GM18520 (cell line): ENCODE results near the gene PTGDR2.

Experiments used
- ATAC-seq: cut with Tn5 transposase; IDR thresholded peaks from one replicate; pipeline ENCODE4 v1.9.1; 2021; ENCODE audit not compliant: unreplicated experiment

Gene PTGDR2

DNA sequence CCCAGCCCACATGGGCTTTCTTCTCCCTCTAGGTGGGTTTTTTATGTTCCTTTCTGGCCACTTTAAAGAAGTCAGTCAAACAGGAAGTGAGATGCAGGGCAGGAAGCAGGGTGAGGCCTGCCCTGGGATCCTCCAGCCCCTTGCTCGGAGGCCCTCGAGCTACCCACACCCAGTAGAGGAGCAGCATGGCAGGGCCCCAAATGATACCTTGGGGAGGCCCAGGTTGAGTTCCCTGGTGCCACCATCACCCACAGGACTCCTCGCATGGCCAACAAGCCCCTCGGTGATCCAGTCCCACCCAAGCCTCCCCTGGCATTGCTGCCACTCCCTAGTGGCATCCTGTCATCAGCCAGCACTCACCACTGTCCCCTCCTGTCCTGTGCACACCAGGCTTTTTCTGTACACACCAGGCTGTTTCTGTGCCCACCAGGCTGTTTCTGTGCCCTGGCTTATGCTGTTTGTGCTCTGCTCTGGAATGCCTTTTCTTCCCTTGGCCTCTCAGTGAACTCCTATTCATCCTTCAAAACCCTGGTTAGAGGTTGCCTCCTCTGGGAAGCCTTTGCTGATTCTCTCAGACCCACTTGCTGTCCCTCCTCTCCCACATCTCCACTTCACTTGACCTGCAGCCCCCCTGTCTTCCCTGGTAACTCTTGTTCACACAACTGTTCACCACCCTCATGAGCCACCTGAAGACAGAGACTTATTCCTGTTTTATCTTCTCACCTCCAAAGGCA is 3.1 kb upstream of the PTGDR2 start:
- no peak for ATAC-seq

DNA sequence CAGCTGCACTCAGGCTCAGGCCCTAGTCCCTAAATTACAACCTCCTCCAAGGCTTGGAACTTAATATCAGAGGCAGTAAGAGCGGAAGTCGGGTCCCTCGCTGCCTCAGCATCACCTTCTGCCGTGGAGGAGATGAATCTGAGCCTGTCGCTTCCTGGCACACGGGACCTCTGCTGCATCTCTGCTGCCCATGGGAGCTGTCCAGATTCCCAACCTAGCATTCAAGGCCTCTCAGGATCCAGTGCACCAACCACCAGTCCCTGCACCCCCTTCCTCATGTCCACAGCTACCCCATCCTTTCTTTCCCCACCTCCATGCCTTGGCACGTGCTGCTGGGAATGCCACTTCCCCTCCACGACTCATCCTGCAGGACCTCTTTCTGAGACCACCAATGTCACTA is 2.5 kb upstream of the PTGDR2 start:
- ATAC-seq: no peak

DNA sequence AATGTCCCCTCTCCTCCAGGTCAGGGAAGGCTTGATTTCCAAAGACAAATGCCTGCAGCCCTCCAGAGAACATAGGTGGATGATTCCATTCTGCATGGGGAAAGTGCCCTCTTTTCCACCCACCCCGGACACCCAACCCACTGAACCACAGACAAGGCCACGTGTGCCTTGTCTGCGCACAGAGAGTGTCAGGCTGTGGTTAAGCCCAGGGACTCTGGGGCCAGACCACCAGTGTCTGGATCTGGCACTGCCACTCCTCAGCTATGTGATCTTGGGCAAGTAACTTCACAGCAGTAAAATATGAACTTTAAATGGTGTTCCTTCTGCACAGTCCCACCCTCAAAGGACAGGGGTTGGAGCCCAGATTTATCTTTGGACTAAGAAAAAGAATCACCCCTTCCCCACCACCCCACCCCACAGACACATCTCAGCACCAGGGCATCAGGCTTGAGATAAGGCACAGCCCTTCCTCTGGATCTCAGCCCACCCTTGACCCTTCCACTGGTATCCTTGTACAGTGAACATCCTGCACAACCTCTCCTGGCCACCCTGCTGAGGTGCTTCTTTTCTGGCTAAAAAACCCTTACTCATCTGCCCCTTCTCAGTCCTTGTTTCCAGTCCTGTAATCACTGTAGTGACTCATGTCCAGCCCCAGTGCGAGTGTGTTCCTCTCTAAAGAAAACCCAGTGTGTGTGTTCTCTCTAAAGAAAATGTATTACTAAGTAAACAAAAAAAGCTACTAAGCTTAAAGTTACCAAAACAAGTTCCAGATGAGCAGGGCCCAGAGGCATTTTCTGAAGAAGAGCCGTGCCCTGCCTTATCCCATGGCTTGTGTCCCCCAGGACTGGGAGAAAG is 1.9 kb upstream of the PTGDR2 start:
- no peak for ATAC-seq

DNA sequence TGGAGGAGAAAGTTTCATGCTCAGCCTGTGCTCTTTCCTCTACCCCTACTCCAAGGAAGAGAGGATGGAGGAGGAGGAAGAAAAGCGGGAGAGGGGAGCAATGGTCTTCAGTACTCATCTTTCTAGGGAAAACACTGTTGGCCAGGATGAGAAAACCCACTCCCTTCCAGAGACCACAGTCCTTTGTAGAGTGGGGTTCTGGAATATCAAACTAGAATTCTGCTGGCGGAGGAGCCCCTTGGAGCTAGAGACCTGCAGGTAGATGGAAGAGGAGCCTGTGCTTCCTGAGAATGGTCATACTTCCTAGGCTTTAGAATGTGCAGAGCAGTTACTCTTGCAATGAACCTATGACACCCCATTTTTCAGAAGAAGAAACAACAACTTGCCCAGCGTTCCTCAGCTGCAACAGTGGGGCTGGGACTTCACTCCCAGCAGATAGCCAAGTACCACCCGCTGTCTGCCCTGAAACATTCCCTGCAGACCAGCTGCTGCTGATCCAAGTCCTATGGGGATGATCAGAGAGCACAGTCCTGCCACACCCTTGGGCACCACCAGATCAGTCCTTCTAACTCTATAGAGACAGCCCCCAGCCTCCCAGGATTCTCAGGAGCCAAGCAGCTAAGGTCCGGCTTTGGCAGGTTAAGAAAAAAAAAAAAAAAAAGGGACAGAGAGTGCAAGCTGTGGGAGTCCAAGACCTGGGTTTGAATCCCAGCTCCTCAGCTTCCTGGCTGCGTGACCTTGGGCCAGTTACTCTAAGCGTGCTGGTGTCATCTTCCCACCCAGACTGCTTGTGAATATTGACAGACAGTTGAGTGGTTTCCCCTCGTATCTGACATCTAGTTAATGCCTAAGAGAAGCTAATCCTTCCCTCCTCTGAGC is 664 bp downstream of the PTGDR2 start:
- no peak for ATAC-seq

DNA sequence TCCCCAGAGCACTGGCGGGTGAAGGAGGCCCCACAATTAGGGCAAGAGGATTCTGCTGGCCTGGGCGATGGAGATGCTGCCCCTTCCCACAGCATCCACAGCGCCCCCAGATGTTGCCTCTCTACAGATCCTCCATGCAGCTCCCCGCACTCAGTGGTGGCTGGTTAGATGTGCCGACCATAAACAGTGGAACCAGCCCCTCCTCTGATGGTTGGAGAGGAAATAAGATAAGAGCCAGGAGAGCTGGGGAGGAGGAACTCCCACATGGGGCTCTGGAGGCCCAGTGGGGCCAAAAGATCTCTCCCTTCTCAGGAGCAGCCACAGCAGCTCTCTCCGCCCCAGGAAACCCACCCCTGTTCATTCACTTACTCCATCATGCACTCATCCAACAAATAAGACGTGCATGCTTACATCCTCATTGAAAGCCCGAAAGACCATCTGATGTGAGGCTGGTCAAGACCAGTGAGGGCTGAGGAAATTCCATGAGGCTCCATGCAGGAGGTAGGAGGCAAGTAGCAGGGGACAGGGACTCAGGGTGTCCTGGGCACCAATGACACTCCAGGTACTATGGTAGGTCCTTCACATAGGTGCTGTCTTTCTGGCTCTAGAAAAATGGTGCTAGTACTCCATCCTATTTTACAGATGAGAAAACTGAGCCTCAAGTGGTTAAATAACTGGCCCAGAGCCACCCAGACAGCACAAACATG is 1.5 kb downstream of the PTGDR2 start:
- ATAC-seq: no peak

DNA sequence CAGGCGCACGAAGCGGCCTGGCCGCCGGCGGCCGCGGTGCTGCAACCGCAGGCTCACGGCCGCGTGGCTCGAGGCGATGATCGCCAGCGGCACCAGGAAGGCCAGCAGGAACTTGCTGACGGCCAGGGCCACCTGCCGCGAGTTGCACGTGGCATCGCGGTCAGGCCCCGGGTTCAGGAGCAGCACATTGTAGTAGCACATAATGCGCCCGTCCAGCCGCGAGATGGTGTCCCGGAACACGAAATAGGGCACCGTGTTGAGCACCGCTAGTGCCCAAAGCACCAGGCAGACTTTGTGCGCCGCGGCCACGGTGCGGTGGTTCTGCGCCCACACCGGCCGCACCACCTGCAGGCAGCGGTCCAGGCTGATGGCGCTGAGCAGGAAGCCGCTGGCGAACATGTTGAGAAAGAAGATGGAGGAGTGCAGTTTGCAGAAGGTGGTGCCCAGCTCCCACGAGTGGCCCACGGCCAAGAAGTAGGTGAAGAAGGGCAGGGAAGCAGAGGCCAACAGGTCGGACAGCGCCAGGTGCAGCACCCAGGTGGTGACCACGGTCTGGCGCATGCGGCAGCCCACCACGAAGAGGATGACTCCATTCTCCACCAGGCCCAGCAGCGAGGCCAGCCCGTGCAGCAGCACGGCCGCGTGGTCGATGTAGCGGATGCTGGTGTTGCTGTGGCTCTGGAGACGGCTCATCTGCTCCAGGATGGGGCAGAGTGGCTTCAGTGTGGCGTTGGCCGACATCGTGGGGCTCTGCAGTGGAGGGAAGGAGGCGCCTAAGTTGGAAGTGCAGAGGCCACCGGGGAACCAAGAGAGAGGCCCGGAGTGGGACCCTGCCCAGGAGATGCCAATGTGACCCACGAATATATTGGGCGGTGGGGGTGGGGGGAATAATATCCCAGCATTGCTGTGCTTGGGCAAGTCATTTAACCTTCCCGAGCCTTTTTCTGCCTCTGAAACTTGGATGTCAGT is 2.5 kb downstream of the PTGDR2 start:
- no peak for ATAC-seq

DNA sequence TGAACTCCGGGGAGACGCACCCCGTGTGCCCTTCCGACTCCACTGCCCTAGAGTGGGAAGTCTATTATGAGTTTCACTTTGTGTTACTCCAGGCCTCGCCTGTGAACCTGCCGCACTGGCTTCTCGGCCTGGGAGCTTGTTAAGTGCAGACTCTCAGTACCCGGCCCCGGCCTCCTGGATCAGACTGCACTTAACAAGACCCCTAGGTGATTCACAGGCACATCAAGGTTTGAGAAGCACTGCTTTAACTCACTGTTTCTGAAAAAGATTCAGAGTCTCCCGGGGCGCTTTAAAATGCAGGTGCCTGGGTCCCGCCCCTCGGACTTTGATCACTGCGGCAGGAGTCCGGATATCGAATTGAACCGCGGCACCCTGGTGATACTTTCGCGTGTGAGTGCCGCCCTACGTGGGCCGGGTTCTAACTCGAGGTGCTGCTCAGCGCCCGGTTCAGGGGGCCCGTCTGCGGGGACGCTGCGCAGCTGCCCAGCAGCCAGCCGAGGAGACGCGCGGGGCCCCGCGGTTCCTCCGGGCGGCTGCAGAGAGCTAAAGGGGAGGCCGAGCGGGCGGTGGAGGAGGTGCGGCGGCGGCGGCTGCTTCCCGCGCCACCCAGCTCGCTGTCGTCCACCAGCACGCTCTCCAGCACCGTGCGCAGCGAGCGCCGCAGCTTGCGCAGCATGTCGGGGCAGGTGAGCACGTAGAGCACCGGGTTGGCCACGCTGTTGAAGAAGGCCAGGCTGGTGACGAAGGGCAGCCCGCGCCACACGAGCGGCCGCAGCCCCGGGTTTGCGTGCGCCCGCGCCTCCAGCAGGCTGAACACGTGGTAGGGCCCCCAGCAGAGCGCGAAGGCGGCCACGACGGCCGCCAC is 3.4 kb downstream of the PTGDR2 start:
- ATAC-seq: no peak

DNA sequence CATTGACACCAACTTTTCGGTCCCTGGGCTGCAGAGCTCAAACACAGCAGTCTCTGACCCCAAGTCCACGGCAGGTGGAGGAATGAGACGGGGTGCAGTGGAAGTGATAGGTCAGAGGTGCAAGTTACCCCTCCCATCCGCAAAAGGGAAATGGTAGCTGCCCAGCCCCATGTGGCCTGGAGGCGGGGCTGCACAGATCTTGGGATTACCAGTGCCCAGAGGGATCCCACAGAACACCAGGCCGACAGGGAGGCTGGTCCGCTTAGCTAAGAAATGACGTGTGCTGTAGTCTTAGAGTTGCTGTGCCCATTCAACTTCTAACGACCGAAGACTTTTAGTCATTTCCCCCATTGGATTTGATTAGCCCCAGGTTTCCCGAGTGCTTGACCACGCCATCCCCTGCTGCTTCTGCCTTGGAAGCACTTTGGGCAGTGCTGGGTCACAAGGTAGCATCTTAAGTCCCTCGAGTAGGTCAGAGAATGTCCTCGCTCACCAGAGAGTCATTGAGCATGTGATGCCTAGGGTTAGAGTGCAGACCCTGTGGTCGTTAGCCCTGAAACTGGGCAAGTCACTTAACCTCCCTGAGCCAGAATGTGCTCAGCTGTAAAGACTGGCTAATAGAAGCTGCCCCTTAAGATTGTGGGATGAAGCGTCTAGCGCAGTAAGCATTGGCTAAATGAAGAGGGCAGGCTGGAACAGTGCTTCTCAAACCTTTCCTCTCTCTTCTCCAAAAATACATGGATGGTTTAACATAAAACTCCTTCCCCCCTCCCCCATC is 4.2 kb downstream of the PTGDR2 start:
- ATAC-seq: no peak

DNA sequence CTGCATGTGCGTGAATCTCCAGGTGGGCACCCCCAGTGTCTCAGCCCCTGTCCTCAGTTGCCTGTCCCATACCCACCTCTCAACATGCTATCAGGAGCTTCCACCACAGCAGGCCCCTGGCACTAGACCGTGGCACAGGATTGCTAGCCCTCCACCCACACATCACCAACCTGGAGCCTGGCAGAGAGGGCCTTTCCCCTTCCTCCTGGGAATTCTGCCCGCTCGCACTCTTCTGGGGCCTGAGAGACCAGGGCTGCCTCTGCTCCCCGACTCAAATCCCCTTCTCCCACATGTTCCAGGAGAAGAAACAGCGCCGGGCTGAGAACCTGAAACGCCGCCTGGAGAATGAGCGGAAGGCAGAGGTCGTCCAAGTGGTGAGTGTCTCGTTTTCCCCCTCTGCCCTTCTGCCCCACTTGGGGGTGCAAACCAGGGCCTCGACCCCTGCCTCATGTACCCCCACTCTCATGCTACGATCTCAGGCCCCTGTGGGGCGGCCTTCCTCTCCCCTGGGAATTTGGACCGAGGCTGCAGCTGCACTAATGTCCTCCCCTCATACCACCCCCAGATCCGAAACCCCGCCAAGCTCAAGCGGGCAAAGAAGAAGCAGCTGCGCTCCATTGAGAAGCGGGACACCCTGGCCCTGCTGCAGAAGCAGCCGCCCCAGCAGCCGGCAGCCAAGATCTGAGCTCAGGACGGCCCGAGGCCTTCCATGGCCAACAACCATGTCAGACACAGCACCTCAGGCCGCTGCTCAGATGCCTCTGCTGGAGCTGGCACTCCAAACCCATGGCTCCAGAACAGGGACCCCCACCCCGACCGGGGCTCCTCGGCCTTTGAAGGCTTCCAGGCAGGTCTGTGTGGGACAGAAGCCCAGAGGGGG is 5.9 kb downstream of the PTGDR2 start:
- ATAC-seq: no peak

DNA sequence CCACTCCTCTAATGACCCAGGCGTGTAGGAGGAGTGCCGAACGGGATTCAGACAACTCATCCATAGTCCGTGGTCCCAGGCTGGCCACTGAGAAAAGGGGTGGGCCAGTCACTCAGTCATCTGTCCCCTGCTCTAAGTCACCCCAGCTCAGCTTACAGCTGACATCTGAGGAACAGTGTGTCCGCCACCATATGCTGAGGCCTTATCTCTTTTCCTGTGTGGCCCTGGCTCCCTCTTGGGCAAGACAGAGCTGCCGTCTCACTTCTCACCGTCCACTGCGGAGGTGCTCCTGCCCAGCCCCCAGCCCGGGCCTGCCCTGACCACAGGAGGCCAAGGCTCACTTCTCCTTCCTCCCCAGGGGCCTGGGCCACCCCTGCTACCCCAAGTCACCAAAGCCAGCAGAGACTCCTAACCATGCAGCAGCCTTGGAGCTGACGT is 7.0 kb downstream of the PTGDR2 start:
- no peak for ATAC-seq

DNA sequence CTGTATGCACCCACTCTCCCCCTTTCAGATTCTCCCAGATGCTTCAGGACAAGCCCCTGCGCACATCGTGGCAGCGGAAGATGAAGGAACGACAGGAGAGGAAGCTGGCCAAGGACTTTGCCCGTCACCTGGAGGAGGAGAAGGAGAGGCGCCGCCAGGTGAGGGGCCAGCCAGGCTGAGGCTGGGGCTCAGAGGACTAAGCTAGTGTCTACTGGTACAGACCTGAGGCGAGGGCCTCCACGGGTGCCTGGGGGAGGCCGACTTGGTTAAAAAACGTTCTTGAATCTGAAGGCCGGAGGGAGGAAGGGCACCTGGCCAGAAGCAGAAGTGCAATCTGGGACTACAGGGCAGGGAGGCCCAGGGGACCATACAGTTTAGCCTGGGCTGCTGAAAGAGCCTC is 7.9 kb downstream of the PTGDR2 start:
- ATAC-seq: no peak

DNA sequence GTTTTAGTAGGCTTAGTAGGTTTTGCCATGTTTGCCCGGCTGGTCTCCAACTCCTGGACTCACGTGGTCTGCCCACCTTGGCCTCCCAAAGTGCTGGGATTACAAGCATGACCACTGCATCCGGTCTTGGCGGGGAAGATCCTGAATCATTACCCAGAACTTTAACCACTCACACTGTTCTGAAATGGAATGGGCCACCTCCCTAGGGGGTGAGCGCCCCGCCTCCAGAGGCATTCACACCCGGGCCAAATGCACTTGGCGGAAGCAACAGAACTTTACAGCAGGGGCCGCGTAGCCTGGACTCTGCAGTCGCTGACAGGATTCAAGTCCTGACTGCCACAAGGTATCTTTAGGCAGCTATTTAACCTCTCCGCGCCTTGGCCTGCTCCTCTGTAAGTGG is 8.5 kb downstream of the PTGDR2 start:
- no peak for ATAC-seq

DNA sequence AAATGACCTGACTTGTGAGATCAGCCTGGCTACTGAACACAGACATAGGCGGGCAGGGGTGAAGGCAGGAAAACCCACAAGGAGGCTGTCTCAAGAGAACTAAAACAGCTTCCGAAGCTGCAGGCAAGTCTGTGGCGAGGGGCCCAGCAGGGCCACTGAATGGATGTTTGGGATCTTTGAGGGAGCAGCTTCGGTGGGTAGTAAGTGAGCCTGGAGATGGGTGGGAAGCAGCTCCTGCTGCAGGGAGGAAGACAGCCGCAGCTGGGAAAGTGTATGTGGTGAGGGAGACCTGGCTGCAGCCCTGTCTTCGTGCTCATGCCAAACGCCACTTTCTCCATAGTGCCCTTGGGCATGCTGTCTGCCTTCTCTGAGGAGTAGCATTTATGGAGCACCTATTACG is 10.4 kb downstream of the PTGDR2 start:
- ATAC-seq: no peak

DNA sequence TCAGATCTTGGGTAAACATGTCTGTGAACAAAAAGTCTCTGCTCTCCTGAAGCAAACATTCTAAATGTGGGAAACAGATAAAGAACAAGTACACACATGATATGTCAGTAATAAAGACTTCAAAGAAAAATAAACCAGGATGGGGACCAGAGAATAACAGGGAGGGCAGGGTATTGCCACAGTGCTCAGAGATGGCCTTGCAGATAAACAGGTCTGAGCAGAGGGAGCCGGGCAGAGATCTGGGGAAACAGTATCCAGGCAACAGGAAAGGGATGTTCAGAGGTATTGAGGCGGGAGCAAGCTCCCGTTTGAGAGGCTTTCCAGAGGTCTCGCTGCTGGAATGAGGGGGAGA is 10.9 kb downstream of the PTGDR2 start:
- ATAC-seq: no peak

DNA sequence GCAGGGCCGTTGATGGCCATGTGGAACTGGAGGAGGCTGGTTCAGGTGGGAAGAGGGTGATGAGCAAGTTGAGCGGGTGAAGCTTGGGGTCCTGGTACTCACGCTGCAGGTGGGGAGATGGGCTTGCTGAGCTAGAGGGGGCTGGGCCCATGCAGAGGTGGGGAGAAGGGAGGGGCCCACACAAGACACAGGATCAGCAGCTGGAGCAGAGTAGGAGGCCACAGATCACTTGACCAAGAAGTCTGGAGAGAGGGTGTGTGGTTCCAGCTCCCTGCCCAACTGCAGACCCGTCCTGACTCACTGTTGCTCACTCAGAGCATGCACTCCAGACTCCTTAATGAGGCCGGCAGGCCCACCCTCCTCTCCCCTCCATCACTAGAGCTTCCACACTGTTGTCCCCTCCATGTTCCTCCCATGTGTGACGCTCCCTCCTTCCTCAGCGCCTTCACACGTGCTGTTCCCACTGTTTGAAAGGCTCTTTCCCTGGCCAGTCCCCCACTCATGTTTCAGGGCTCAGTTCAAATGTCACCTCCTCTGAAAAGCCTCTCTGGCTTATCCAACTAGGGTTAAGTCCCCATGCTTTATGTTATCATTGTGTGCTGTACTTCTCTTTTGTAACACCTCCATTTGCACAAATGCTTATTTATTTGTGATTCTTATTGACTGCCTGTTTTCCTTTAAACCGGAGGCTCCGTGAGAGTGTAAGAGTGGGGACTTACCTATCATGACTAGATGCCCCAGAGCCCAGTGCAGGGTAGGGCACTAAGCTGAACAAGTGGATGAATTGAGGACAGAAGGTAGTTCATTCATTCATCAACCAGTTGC is 11.5 kb downstream of the PTGDR2 start:
- no peak for ATAC-seq
